ENCODE data around the gene NXPE4. TPM values are rescaled to one million over a fixed set of nuclear protein-coding genes. Genes with fewer than 3 reads are reported as not detected.
"Not testable (repeated sequence)": the region's sequence is repeated elsewhere in the genome, so short reads cannot be mapped to it uniquely, and the experiment has no call there.

NXPE4 gene
- total RNA-seq, 4 donors from 2014 or later = not detected

DNA sequence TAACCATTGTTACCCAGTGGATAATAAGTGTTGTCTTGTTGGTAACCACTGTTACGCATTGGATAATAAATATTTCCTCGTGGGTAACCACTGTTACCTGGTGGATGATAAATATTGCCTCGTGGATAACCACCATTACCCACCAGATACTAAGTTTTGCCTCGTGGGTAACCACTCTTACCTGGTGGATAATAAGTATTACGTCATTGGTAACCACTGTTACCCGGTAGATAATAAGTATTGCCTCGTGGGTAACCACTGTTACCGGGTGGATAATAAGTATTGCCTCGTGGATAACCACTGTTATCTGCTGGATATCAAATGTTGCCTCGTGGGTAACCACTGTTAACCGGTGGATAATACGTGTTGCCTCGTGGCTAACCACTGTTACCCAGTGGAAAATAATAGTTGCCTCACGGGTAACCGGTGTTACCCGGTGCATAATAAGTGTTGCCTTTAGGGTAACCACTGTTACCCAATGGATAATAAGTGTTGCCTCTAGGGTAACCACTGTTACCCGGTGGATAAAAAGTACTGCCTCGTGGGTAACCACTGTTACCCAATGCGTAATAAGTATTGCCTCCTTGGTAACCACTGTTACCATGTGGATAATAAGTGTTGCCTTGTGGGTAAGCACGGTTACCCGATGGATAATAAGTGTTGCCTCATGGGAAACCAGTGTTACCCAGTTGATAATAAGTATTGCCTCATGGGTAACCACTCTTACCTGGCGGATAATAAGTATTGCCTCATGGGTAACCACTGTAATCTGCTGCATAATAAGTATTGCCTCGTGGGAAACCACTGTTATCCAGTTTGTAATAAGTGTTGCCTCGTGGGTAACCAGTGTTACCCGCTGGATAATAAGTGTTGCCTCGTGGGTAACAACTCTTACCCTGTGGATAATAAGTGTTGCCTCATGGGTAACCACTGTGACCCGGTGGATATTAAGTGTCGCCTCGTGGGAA, 21.9 kb upstream of the NXPE4 start:
- DNase-seq (ENCODE audit: low spot score in 2 of 2) = no peak
- H3K4me3 ChIP-seq = no peak overlapping the region

DNA sequence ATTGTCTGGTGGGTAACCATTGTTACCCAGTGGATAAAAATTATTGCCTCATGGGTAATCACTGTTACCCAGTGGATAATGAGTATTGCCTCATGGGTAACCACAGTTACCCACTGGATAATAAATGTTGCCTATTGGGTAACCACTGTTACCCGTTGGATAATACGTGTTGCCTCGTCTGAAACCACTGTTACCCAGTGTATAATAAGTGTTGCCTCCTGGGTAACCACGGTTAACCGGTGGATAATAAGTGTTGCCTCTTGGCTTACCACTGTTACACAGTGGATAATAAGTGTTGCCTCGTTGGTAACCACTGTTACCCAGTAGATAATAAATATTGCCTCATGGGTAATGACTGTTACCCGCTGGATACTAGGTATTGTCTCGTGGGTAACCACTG, 20.9 kb upstream of the NXPE4 start:
- H3K36me3 ChIP-seq = no peaks in the 10 kb centered on the region
- TF ChIP-seq CTCF (IDR thresholded peaks at IDR 0.05) (no peak), EP300 (IDR thresholded peaks at IDR 0.05) (no peak), POLR2A (IDR thresholded peaks at IDR 0.05) (no peak), POLR2AphosphoS5 (IDR thresholded peaks at IDR 0.05) (no peak)
- 95% methylated on average over 8 of the region's 8 CpGs for WGBS
- no peaks in the 10 kb centered on the region for H3K27me3 ChIP-seq
- H3K4me1 ChIP-seq = no peaks in the 10 kb centered on the region
- DNase-seq (ENCODE audit: low spot score in 2 of 2) = no peak
- H3K27ac ChIP-seq = no peak overlapping the region
- H3K9me3 ChIP-seq = no peaks in the 10 kb centered on the region
- no peak overlapping the region for H3K4me3 ChIP-seq

More for the DNA sequence above, 21.9 kb upstream of the NXPE4 start:
- no peaks in the 10 kb centered on the region for H3K36me3 ChIP-seq
- no peak for TF ChIP-seq EP300 (IDR thresholded peaks at IDR 0.05)
- no peak for TF ChIP-seq CTCF (IDR thresholded peaks at IDR 0.05)
- no peak for TF ChIP-seq POLR2A (IDR thresholded peaks at IDR 0.05)
- H3K4me1 ChIP-seq = no peaks in the 10 kb centered on the region
- H3K9me3 ChIP-seq = no peaks in the 10 kb centered on the region
- WGBS = 93% methylated on average over 29 of the region's 29 CpGs
- H3K27ac ChIP-seq = no peak overlapping the region
- H3K27me3 ChIP-seq = no peaks in the 10 kb centered on the region

- Histone ChIP-seq H3K9me3 (no peaks in the 10 kb centered on the region), H3K27me3 (no peaks in the 10 kb centered on the region), H3K36me3 (no peaks in the 10 kb centered on the region), H3K27ac (no peak overlapping the region), H3K4me3 (no peak overlapping the region), H3K4me1 (no peaks in the 10 kb centered on the region)
- 93% methylated on average over 17 of the region's 17 CpGs for WGBS
- TF ChIP-seq POLR2AphosphoS5 (IDR thresholded peaks at IDR 0.05) (no peak), EP300 (IDR thresholded peaks at IDR 0.05) (no peak), CTCF (IDR thresholded peaks at IDR 0.05) (no peak), POLR2A (IDR thresholded peaks at IDR 0.05) (no peak)
- DNase-seq (ENCODE audit: low spot score in 2 of 2) = no peak
Measured at GRCh38 chr11:114615448-114616361, 20.1 kb upstream of the NXPE4 start.

- Histone ChIP-seq H3K27me3 (no peaks in the 10 kb centered on the region), H3K4me1 (no peaks in the 10 kb centered on the region), H3K9me3 (no peaks in the 10 kb centered on the region), H3K27ac (no peak overlapping the region), H3K4me3 (no peak overlapping the region), H3K36me3 (no peaks in the 10 kb centered on the region)
- no peak for TF ChIP-seq CTCF (IDR thresholded peaks at IDR 0.05)
- no peak for TF ChIP-seq POLR2A (IDR thresholded peaks at IDR 0.05)
- TF ChIP-seq EP300 (IDR thresholded peaks at IDR 0.05) = no peak
- TF ChIP-seq POLR2AphosphoS5 (IDR thresholded peaks at IDR 0.05) = no peak
- no peak for DNase-seq (ENCODE audit: low spot score in 2 of 2)
- WGBS = 94% methylated on average over 11 of the region's 11 CpGs
Measured at GRCh38 chr11:114614127-114614720, 18.6 kb upstream of the NXPE4 start.

- H3K9me3 ChIP-seq = not testable (repeated sequence)
Measured at GRCh38 chr11:114613094-114613493, 17.5 kb upstream of the NXPE4 start.

More at GRCh38 chr11:114613094-114613493, 17.5 kb upstream of the NXPE4 start:
- not testable (repeated sequence) for H3K4me3 ChIP-seq; DNase-seq (ENCODE audit: low spot score in 2 of 2); H3K27ac ChIP-seq; H3K36me3 ChIP-seq; H3K27me3 ChIP-seq; H3K4me1 ChIP-seq
- 85% methylated on average over 8 of the region's 9 CpGs for WGBS

Measured in suprapubic skin (tissue), 4 donors.